HCT116 (cell line): ENCODE measurements around the gene EXOC4. TPM values are rescaled to one million over a fixed set of nuclear protein-coding genes. Genes with fewer than 3 reads are reported as not detected.

Experiments used
- ATAC-seq: fragments of 200-7000 bp; cut with Tn5 transposase; 2 replicates; pipeline ENCODE4 v1.9.1; 2020; ENCODE audit warnings: mild to moderate bottlenecking, moderate library complexity
- BruUV-seq: library from RNA; stranded (reverse); fragments of 400-500 nt; replicated peaks from 2 replicates; lab custom pipeline; 2021; lab: Mats Ljungman, UMichigan
- CTCF ChIA-PET: fragments of 300-600 bp; sonication (Branson Sonifier 250); formaldehyde crosslinking; loops from one replicate; lab custom pipeline; 2021; ENCODE audit warnings: antibody characterized with exemption; lab: Charles Lee
- POLR2A ChIA-PET: fragments of 300-600, 350-600 bp; sonication (Branson Sonifier 250); formaldehyde crosslinking; loops from one replicate; lab custom pipeline; 2021; ENCODE audit warnings: antibody characterized with exemption; lab: Charles Lee
- RAD21 ChIA-PET, 2 experiments: fragments of 300-600 bp; sonication (Branson Sonifier 250); formaldehyde crosslinking; loops; one replicate each; lab custom pipeline; 2023; ENCODE audit warnings: low total read pairs in 2 of 2; ENCODE audit not compliant: uncharacterized antibody in 2 of 2, unreplicated experiment in 2 of 2, low non-redundant PET in 1 of 2; lab: Charles Lee
- DNase-seq: peaks from one replicate; pipeline ENCODE4 v3.0.0-alpha.2; 2010; ENCODE audit warnings: low read depth, low spot score
- H2AFZ ChIP-seq: fragments of 200-600 bp; shearing (Covaris generic), sonication (generic); 2 replicates; pipeline ENCODE4 v1.6.1; 2017; ENCODE audit warnings: low read depth, mixed run types, mixed read lengths, antibody characterized with exemption, low read length; ENCODE audit not compliant: poor library complexity, severe bottlenecking
- H3K27ac ChIP-seq: 2 replicates; pipeline ENCODE4 v1.5.1; 2012; ENCODE audit warnings: low read depth, low read length
- H3K27me3 ChIP-seq: fragments of 200-600 bp; sonication (generic); 2 replicates; pipeline ENCODE4 v1.6.1; 2016; ENCODE audit warnings: mixed run types, low read length, mixed read lengths; ENCODE audit not compliant: insufficient read depth
- H3K36me3 ChIP-seq, 2 experiments: fragments of 200-500 bp in 1 of 2; fragments of 200-600 bp in 1 of 2; sonication (Bioruptor generic) in 1 of 2; sonication (generic) in 1 of 2; 2 replicates each; pipeline versions ENCODE4 v1.5.1 to v1.6.1; 2014 to 2016; ENCODE audit warnings: low read length in 2 of 2, inconsistent platforms in 1 of 2, mixed read lengths in 1 of 2, mixed run types in 1 of 2; ENCODE audit not compliant: insufficient read depth in 2 of 2, control insufficient read depth in 1 of 2
- H3K4me1 ChIP-seq, 2 experiments: fragments of 200-600 bp in 1 of 2; sonication (generic) in 1 of 2; 2 replicates each; pipeline versions ENCODE4 v1.5.1 to v1.6.1; 2012 to 2017; ENCODE audit warnings: low read length in 2 of 2, inconsistent platforms in 1 of 2, mild to moderate bottlenecking in 1 of 2, mixed read lengths in 1 of 2, mixed run types in 1 of 2, moderate library complexity in 1 of 2; ENCODE audit not compliant: insufficient read depth in 2 of 2, control insufficient read depth in 1 of 2
- H3K4me2 ChIP-seq: fragments of 200-600 bp; sonication (generic); 2 replicates; pipeline ENCODE4 v1.6.1; 2017; ENCODE audit warnings: mixed run types, low read length, mixed read lengths
- H3K4me3 ChIP-seq, 2 experiments: fragments of 200-600 bp in 1 of 2; sonication (generic) in 1 of 2; replicated peaks in 1 of 2; 2 replicates each; pipeline ENCODE4 v1.5.1; 2011 to 2016; ENCODE audit warnings: low read length in 2 of 2, control low read depth in 1 of 2, low read depth in 1 of 2, mild to moderate bottlenecking in 1 of 2, mixed read lengths in 1 of 2, mixed run types in 1 of 2
- H3K79me2 ChIP-seq: fragments of 200-600 bp; sonication (generic); 2 replicates; pipeline ENCODE4 v1.6.1; 2017; ENCODE audit warnings: mild to moderate bottlenecking, mixed run types, low read length, moderate library complexity, mixed read lengths; ENCODE audit not compliant: insufficient read depth
- H3K9ac ChIP-seq: fragments of 200-600 bp; sonication (generic); 2 replicates; pipeline ENCODE4 v1.6.1; 2016; ENCODE audit warnings: low read length, mixed read lengths
- H3K9me2 ChIP-seq: fragments of 200-600 bp; sonication (generic), shearing (Covaris generic); 2 replicates; pipeline ENCODE4 v1.6.1; 2017; ENCODE audit warnings: mixed run types, mild to moderate bottlenecking, moderate library complexity; ENCODE audit not compliant: insufficient read depth
- H3K9me3 ChIP-seq, 2 experiments: fragments of 200-500 bp in 1 of 2; fragments of 200-600 bp in 1 of 2; sonication (Bioruptor generic) in 1 of 2; sonication (generic) in 1 of 2; 2 replicates each; pipeline ENCODE4 v1.6.1; 2014 to 2017; ENCODE audit warnings: low read length in 2 of 2, mixed read lengths in 2 of 2, inconsistent platforms in 1 of 2, low read depth in 1 of 2, mild to moderate bottlenecking in 1 of 2, mixed run types in 1 of 2, moderate library complexity in 1 of 2; ENCODE audit not compliant: control insufficient read depth in 1 of 2, insufficient read depth in 1 of 2
- H4K20me1 ChIP-seq: fragments of 200-600 bp; sonication (generic), shearing (Covaris generic); 2 replicates; pipeline ENCODE4 v1.6.1; 2017; ENCODE audit warnings: mixed run types, mild to moderate bottlenecking, moderate library complexity; ENCODE audit not compliant: insufficient read depth
- ATF3 ChIP-seq: IDR thresholded peaks from 2 replicates; pipeline ENCODE4 v1.6.1; 2012
- CBX3 ChIP-seq: IDR thresholded peaks from 2 replicates; pipeline ENCODE4 v1.6.1; 2012; ENCODE audit warnings: low read depth
- CEBPB ChIP-seq: IDR thresholded peaks from 2 replicates; pipeline ENCODE4 v1.6.1; 2012; ENCODE audit warnings: low read depth
- CTCF ChIP-seq, 3 experiments: fragments of 200-600 bp in 1 of 3; sonication (generic) in 1 of 3; IDR thresholded peaks in 2 of 3; conservative IDR thresholded peaks in 1 of 3; 2 replicates each; pipeline ENCODE4 v1.5.1; 2012 to 2017; ENCODE audit warnings: low read depth in 2 of 3, low read length in 2 of 3, antibody characterized with exemption in 1 of 3, borderline replicate concordance in 1 of 3, control low read depth in 1 of 3, mild to moderate bottlenecking in 1 of 3, mixed read lengths in 1 of 3, mixed run types in 1 of 3, moderate library complexity in 1 of 3; ENCODE audit not compliant: insufficient read depth in 1 of 3
- ELF1 ChIP-seq: IDR thresholded peaks from 2 replicates; pipeline ENCODE4 v1.6.1; 2012; ENCODE audit warnings: low read depth, borderline replicate concordance
- EZH2 ChIP-seq: fragments of 200-600 bp; sonication (generic); IDR thresholded peaks from 2 replicates; pipeline ENCODE4 v1.6.1; 2017; ENCODE audit warnings: antibody characterized with exemption, mixed run types
- EZH2phosphoT487 ChIP-seq: fragments of 200-600 bp; IDR thresholded peaks from 2 replicates; pipeline ENCODE4 v1.6.1; 2018; ENCODE audit warnings: antibody characterized with exemption, borderline replicate concordance
- FOSL1 ChIP-seq: IDR thresholded peaks from 2 replicates; pipeline ENCODE4 v1.6.1; 2012; ENCODE audit warnings: low read depth
- MAX ChIP-seq: IDR thresholded peaks from 2 replicates; pipeline ENCODE4 v1.6.1; 2012
- POLR2A ChIP-seq: IDR thresholded peaks from 2 replicates; pipeline ENCODE4 v1.7.0; 2011; ENCODE audit warnings: borderline replicate concordance; ENCODE audit not compliant: insufficient read depth, insufficient read length; ENCODE audit errors: extremely low read depth
- POLR2AphosphoS5 ChIP-seq: IDR thresholded peaks from 2 replicates; pipeline ENCODE4 v1.6.1; 2011; ENCODE audit warnings: mild to moderate bottlenecking, low read depth, low read length, moderate library complexity
- RAD21 ChIP-seq: IDR thresholded peaks from 2 replicates; pipeline ENCODE4 v1.6.1; 2012; ENCODE audit warnings: low read depth, mild to moderate bottlenecking
- REST ChIP-seq: IDR thresholded peaks from 2 replicates; pipeline ENCODE4 v1.6.1; 2012; ENCODE audit warnings: low read depth
- SIN3A ChIP-seq: IDR thresholded peaks from 2 replicates; pipeline ENCODE4 v1.6.1; 2012; ENCODE audit warnings: low read depth
- SP1 ChIP-seq: IDR thresholded peaks from 2 replicates; pipeline ENCODE4 v1.6.1; 2012; ENCODE audit warnings: low read depth
- SRF ChIP-seq: IDR thresholded peaks from 2 replicates; pipeline ENCODE4 v1.6.1; 2012; ENCODE audit warnings: low read depth
- TCF7L2 ChIP-seq: IDR thresholded peaks from 2 replicates; pipeline ENCODE4 v1.7.0; 2011; ENCODE audit warnings: borderline replicate concordance, inconsistent platforms; ENCODE audit not compliant: insufficient read depth, insufficient read length; ENCODE audit errors: extremely low read depth
- YY1 ChIP-seq: IDR thresholded peaks from 2 replicates; pipeline ENCODE4 v1.6.1; 2011; ENCODE audit warnings: low read length, low read depth, moderate library complexity, mild to moderate bottlenecking; ENCODE audit not compliant: insufficient replicate concordance; ENCODE audit errors: extremely low read depth
- ZBTB33 ChIP-seq: IDR thresholded peaks from 2 replicates; pipeline ENCODE4 v1.6.1; 2011; ENCODE audit warnings: mild to moderate bottlenecking, low read length, moderate library complexity; ENCODE audit not compliant: insufficient replicate concordance; ENCODE audit errors: extremely low read depth
- ZFX ChIP-seq: fragments of 450-650 bp; IDR thresholded peaks from 2 replicates; pipeline ENCODE4 v1.6.1; 2017
- intact Hi-C: fragments of 100-400 bp; cut with micrococcal nuclease; formaldehyde crosslinking; loops from 2 replicates; pipeline ENCODE4 v1.10.0; 2022
- total RNA-seq: library from RNA; stranded (reverse); gene quantifications from one replicate; pipeline ENCODE4 v1.2.1, GENCODE V29; 2021; ENCODE audit not compliant: unreplicated experiment

The EXOC4 gene
- total RNA-seq, 1 experiment from 2014 or later = 40.3 TPM

- peaks cover 0 to 10% of the 10 kb centered on the region in 2 experiments; a peak in 1 of 4 replicates for H3K4me1 ChIP-seq
- BruUV-seq = no TSS peak
- ChIA-PET POLR2A (no interaction called here), CTCF (no interaction called here), RAD21 (no interaction called here)
- H3K9ac ChIP-seq = no peak overlapping the region
- no peak overlapping the region for H3K4me3 ChIP-seq
- intact Hi-C loops = no loop called here
- no peaks in the 10 kb centered on the region for H3K9me3 ChIP-seq
- TF ChIP-seq TCF7L2 (no peak), REST (no peak), FOSL1 (no peak), ZBTB33 (no peak), CTCF (IDR thresholded peaks at IDR 0.05 in 2 of 3, conservative IDR thresholded peaks at IDR 0.05 in 1 of 3; ENCODE audit: borderline replicate concordance in 1 of 3, insufficient read depth in 1 of 3, low read depth in 2 of 3, low read length in 2 of 3) (no peak), YY1 (no peak), CBX3 (no peak), ZFX (no peak), ELF1 (no peak), SP1 (no peak), CEBPB (no peak), SRF (no peak), RAD21 (no peak), POLR2AphosphoS5 (no peak), EZH2phosphoT487 (no peak), EZH2 (no peak), ATF3 (no peak), MAX (no peak), POLR2A (no peak), SIN3A (no peak)
- H3K4me2 ChIP-seq = no peak overlapping the region
- no peak for DNase-seq
- H3K36me3 ChIP-seq = no peaks in the 10 kb centered on the region
- H3K79me2 ChIP-seq = no peaks in the 10 kb centered on the region
- no peak overlapping the region for H2AFZ ChIP-seq
- H3K9me2 ChIP-seq = no peaks in the 10 kb centered on the region
- H4K20me1 ChIP-seq = no peaks in the 10 kb centered on the region
- no peak overlapping the region for H3K27ac ChIP-seq
- no peaks in the 10 kb centered on the region for H3K27me3 ChIP-seq
- no peak for ATAC-seq
Observed at GRCh38 chr7:133489906-133490305, 237.0 kb downstream of the EXOC4 start.
